Measurements from ENCODE around the gene TOP3A. TPM values are rescaled to one million over a fixed set of nuclear protein-coding genes. Genes with fewer than 3 reads are reported as not detected.

The TOP3A gene
- total RNA-seq, 1 experiment from 2014 or later, result 48.8 TPM

- Histone ChIP-seq H3K4me2 (ENCODE audit: low read length) (peak within 1 kb of the TSS; percentile 81), H3K27ac (ENCODE audit: low read depth, low read length) (peak within 1 kb of the TSS; percentile 86), H3K79me2 (ENCODE audit: insufficient read depth, low read length) (peaks cover 36% of the 10 kb centered on the region), H3K36me3 (ENCODE audit: control insufficient read depth in 1 of 2, insufficient read depth in 2 of 2, low read length in 2 of 2) (peaks cover 0 to 7% of the 10 kb centered on the region in 2 experiments; a peak in 1 of 4 replicates), H3K9ac (ENCODE audit: low read length) (peak within 1 kb of the TSS; percentile 84), H3K4me3 (replicated peaks in 1 of 2; ENCODE audit: low read depth in 1 of 2, low read length in 2 of 2) (peak within 1 kb of the TSS; percentile 87 to 97), H2AFZ (ENCODE audit: low read depth, low read length, poor library complexity, severe bottlenecking) (peak within 1 kb of the TSS; percentile 25), H3K9me3 (ENCODE audit: control insufficient read depth in 1 of 2, insufficient read depth in 1 of 2, low read depth in 1 of 2, low read length in 2 of 2) (no peaks in the 10 kb centered on the region), H3K4me1 (ENCODE audit: control insufficient read depth in 1 of 2, insufficient read depth in 2 of 2, low read length in 2 of 2) (peaks cover 8 to 10% of the 10 kb centered on the region in 2 experiments), H3K27me3 (ENCODE audit: insufficient read depth, low read length) (no peaks in the 10 kb centered on the region), H3K9me2 (ENCODE audit: insufficient read depth) (no peaks in the 10 kb centered on the region), H4K20me1 (ENCODE audit: insufficient read depth) (no peaks in the 10 kb centered on the region)
- peak; percentile 72 for TF ChIP-seq SP1 (IDR thresholded peaks at IDR 0.05; ENCODE audit: low read depth)
- peak; percentile 85 for TF ChIP-seq POLR2AphosphoS5 (IDR thresholded peaks at IDR 0.05; ENCODE audit: low read depth, low read length)
- TF ChIP-seq SIN3A (IDR thresholded peaks at IDR 0.05; ENCODE audit: low read depth), result no peak; the same call in none of the 2 replicates
- TF ChIP-seq POLR2A (IDR thresholded peaks at IDR 0.05; ENCODE audit: borderline replicate concordance, extremely low read depth, insufficient read depth, insufficient read length), result peak; percentile 85
- no peak for TF ChIP-seq ATF3 (IDR thresholded peaks at IDR 0.05)
- peak; percentile 92 for TF ChIP-seq MAX (IDR thresholded peaks at IDR 0.05)
- TF ChIP-seq SRF (IDR thresholded peaks at IDR 0.05; ENCODE audit: low read depth), result 0 out of 2 replicates have a peak, but pooled peaks have one; percentile 29
- TF ChIP-seq ZFX (IDR thresholded peaks at IDR 0.05), result peak; percentile 55; the same call in 1 of the 2 replicates
- no TSS peak for BruUV-seq (replicated peaks)
- DNase-seq (ENCODE audit: low read depth, low spot score), result peak; percentile 82
- ChIA-PET RAD21 (ENCODE audit: low non-redundant PET in 1 of 2, low total read pairs in 2 of 2, uncharacterized antibody in 2 of 2, unreplicated experiment in 2 of 2) (interaction anchor here in 1 of 2 experiments (0.6 kb wide), 1 partner anchor 1249 kb away, joined by 3 read pairs; no protein-coding TSS in a partner anchor), POLR2A (interaction anchor here (1.4 kb wide), 1 partner anchor 10 kb away, joined by 4 read pairs; no protein-coding TSS in a partner anchor), CTCF (no interaction called here)
- ATAC-seq, result peak; percentile 99
- intact Hi-C loops (cut with micrococcal nuclease), result no loop called here
These were observed 48.6 kb upstream of the TOP3A start, which contains the start of gene SHMT1 for GRCh38 chr17:18363101-18364049. SHMT1 (minus strand) TSS chr17:18363550; CDS start chr17:18355981, 7,569 bp downstream.
